B cell (primary cell): Measurements from ENCODE around the gene PRSS36. TPM values are rescaled to one million over a fixed set of nuclear protein-coding genes. Genes with fewer than 3 reads are reported as not detected.

Experiments
- ATAC-seq: fragments of 200-7000 bp; cut with Tn5 transposase; one replicate; pipeline ENCODE4 v1.10.0; 2021; ENCODE audit warnings: low read depth, mild to moderate bottlenecking, moderate number of reproducible peaks, moderate library complexity
- CTCF ChIA-PET: fragments of 350-600 bp; sonication (Branson Sonifier 250); formaldehyde crosslinking; loops from one replicate; lab custom pipeline; 2021; ENCODE audit warnings: antibody characterized with exemption, inconsistent platforms; lab: Charles Lee
- POLR2A ChIA-PET: fragments of 350-600 bp; sonication (Branson Sonifier 250); formaldehyde crosslinking; loops from one replicate; lab custom pipeline; 2021; ENCODE audit warnings: antibody characterized with exemption; lab: Charles Lee
- DNase-seq: peaks from one replicate; pipeline ENCODE4 v3.0.0; 2013
- H2AFZ ChIP-seq: 2 replicates; pipeline ENCODE4 v1.6.1; 2012; ENCODE audit warnings: mild to moderate bottlenecking, low read depth, low read length; ENCODE audit not compliant: insufficient read depth, poor library complexity, severe bottlenecking
- H3K27ac ChIP-seq, 2 donors: 1 replicate in 1 of 2; 2 replicates in 1 of 2; pipeline ENCODE4 v1.5.1; 2012 to 2013; ENCODE audit warnings: low read length in 2 of 2, mild to moderate bottlenecking in 2 of 2, moderate library complexity in 1 of 2
- H3K27me3 ChIP-seq, 4 experiments: fragments of 200-600 bp in 1 of 4; sonication (generic) in 1 of 4; replicated peaks in 1 of 4; 1 replicate in 2 of 4; 2 replicates in 2 of 4; pipeline versions ENCODE4 v1.6.1 to v1.7.0; 2013 to 2016; ENCODE audit warnings: low read length in 3 of 4, mild to moderate bottlenecking in 2 of 4, mixed read lengths in 1 of 4, moderate library complexity in 1 of 4; ENCODE audit not compliant: insufficient read depth in 4 of 4, control insufficient read depth in 3 of 4; ENCODE audit errors: control extremely low read depth in 1 of 4
- H3K36me3 ChIP-seq, 2 experiments: replicated peaks in 1 of 2; 1 replicate in 1 of 2; 2 replicates in 1 of 2; pipeline versions ENCODE4 v1.6.1 to v1.7.1; 2013; ENCODE audit warnings: low read length in 1 of 2; ENCODE audit not compliant: insufficient read depth in 2 of 2, control insufficient read depth in 1 of 2; ENCODE audit errors: control extremely low read depth in 1 of 2, extremely low read depth in 1 of 2
- H3K4me1 ChIP-seq, 2 donors: fragments of 200-600 bp in 1 of 2; sonication (generic) in 1 of 2; 1 replicate in 1 of 2; 2 replicates in 1 of 2; pipeline versions ENCODE4 v1.5.1 to v1.6.1; 2013 to 2017; ENCODE audit warnings: low read length in 2 of 2; ENCODE audit not compliant: control insufficient read depth in 2 of 2, insufficient read depth in 2 of 2
- H3K4me2 ChIP-seq: replicated peaks from 2 replicates; pipeline ENCODE3; 2012; ENCODE audit warnings: mild to moderate bottlenecking, low read depth, low read length; ENCODE audit not compliant: poor library complexity, severe bottlenecking
- H3K4me3 ChIP-seq, 5 experiments: fragments of 200-600 bp in 1 of 5; sonication (generic) in 1 of 5; 1 replicate in 3 of 5; 2 replicates in 2 of 5; pipeline versions ENCODE4 v1.5.1 to v1.7.0; 2011 to 2016; ENCODE audit warnings: low read length in 4 of 5, mild to moderate bottlenecking in 4 of 5, low read depth in 2 of 5, control low read depth in 1 of 5, moderate library complexity in 1 of 5; ENCODE audit not compliant: insufficient read depth in 1 of 5; ENCODE audit errors: control extremely low read depth in 1 of 5, extremely low read depth in 1 of 5
- H3K79me2 ChIP-seq: fragments of 200-600 bp; sonication (generic); one replicate; pipeline ENCODE4 v1.6.0; 2016; ENCODE audit warnings: low read length; ENCODE audit not compliant: control insufficient read depth, insufficient read depth
- H3K9ac ChIP-seq: fragments of 200-600 bp; sonication (generic); 2 replicates; pipeline ENCODE4 v1.6.1; 2017; ENCODE audit warnings: mild to moderate bottlenecking, low read length, moderate library complexity
- H3K9me3 ChIP-seq, 3 donors: one replicate each; pipeline versions ENCODE4 v1.6.1 to v1.7.1; 2013; ENCODE audit warnings: low read length in 2 of 3; ENCODE audit not compliant: control insufficient read depth in 2 of 3, insufficient read depth in 1 of 3; ENCODE audit errors: control extremely low read depth in 1 of 3
- H4K20me1 ChIP-seq: 2 replicates; pipeline ENCODE4 v1.6.0; 2012; ENCODE audit warnings: mild to moderate bottlenecking, low read length; ENCODE audit not compliant: insufficient read depth, control insufficient read depth, poor library complexity, severe bottlenecking
- H3K27ac Mint-ChIP-seq: one replicate; pipeline ENCODE4 v1.8.0; 2021; ENCODE audit warnings: mixed read lengths
- H3K27me3 Mint-ChIP-seq: one replicate; pipeline ENCODE4 v1.8.0; 2021; ENCODE audit warnings: mixed read lengths
- H3K4me1 Mint-ChIP-seq: one replicate; pipeline ENCODE4 v1.8.0; 2021; ENCODE audit warnings: mixed read lengths
- H3K4me3 Mint-ChIP-seq: one replicate; pipeline ENCODE4 v1.8.0; 2021; ENCODE audit warnings: mixed read lengths
- H3K9me3 Mint-ChIP-seq: one replicate; pipeline ENCODE4 v1.8.0; 2022; ENCODE audit warnings: mixed read lengths; ENCODE audit not compliant: insufficient read depth
- CTCF ChIP-seq: fragments of 200-600 bp; IDR thresholded peaks from one replicate; pipeline ENCODE4 v1.8.0; 2022; ENCODE audit warnings: antibody characterized with exemption, mild to moderate bottlenecking
- EZH2 ChIP-seq: IDR thresholded peaks from 2 replicates; pipeline ENCODE4 v1.6.1; 2012; ENCODE audit warnings: borderline replicate concordance, low read depth, mild to moderate bottlenecking, moderate library complexity, low read length; ENCODE audit not compliant: insufficient read depth, poor library complexity, severe bottlenecking
- WGBS: methylation state at CpG from one replicate; pipeline ENCODE4 v1.1.5; 2013; ENCODE audit warnings: missing lambda C conversion rate; ENCODE audit not compliant: insufficient coverage; 5-methylcytosine and 5-hydroxymethylcytosine counted together
- intact Hi-C: fragments of 100-400 bp; cut with micrococcal nuclease; formaldehyde crosslinking; loops from one replicate; pipeline ENCODE4 v1.10.0; 2022
- polyA plus RNA-seq: library from polyadenylated mRNA; depleted of rRNA; stranded (reverse); fragments of >200 nt; gene quantifications from 2 replicates; pipeline ENCODE4 v1.2.3, GENCODE V29; 2012
- total RNA-seq, 2 donors: library from RNA; stranded (reverse); fragments of 120-200 nt in 1 of 2; gene quantifications; 1 replicate in 1 of 2; 2 replicates in 1 of 2; pipeline versions ENCODE4 v1.2.3 to v1.2.4, GENCODE V29; 2013 to 2022

PRSS36 gene
- total and polyA plus RNA-seq, 2 donors (not counting 1 experiment from before 2014, with no cell fraction given), result 1.0 to 1.6 TPM

DNA sequence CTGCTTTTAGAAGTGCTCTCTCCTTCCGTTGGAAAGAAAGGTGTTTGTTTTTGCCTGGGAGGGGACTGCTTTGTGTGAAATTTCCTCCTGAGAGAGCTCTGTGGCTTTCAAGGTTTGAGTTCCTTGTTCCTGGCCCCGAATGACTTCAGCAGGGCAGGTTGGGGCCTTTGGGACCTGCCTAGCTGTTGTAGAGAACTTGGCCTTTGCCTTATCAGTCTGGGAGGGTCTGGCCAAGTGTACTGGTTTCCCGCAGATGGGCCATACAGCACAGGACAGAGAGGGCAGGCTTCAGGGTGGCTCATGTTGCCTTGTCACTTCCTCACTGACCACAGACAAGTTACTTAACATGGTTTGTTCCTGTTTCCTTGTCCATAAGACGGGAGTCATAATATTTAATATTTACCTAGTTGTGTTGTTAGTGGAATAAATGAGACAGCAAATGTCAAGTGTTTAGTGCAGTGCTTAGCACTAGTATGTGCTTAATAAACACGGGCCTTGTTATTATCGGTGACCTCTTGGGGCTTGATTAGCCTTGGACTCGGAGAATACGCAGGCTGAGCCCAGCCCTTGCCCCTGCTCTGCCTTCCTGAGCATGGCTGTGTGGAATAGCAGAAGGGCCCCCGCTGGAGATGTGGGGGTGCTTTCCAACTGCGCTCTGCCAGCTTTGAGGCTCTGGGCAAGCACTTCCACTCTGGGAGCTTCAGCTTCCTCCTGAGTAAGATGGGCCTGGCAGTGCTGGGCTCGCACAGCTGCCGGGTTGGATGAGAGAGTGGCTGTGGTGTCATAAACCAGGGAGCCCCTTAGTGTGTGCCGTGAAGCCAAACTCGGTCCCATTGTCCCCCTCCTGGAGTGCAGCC lies 20.9 kb downstream of the PRSS36 start:
- Mint-ChIP-seq H3K4me1 (no peaks in the 10 kb centered on the region), H3K9me3 (no peaks in the 10 kb centered on the region), H3K4me3 (no peak overlapping the region), H3K27me3 (no peaks in the 10 kb centered on the region), H3K27ac (no peak overlapping the region)
- 56% methylated on average over 13 of the region's 14 CpGs for WGBS
- no peaks in the 10 kb centered on the region for H3K27me3 ChIP-seq
- ChIA-PET CTCF (interaction anchor here (2.0 kb wide), 1 partner anchor 254 kb away, joined by 4 read pairs; no protein-coding TSS in a partner anchor), POLR2A (interaction anchor here (0.6 kb wide), 1 partner anchor 11 kb away, joined by 3 read pairs; the partner anchor contains the start of gene KAT8)
- no peak overlapping the region for H2AFZ ChIP-seq
- peaks cover 0 to 63% of the 10 kb centered on the region in 2 experiments for H3K36me3 ChIP-seq
- H3K4me2 ChIP-seq, result no peak overlapping the region
- DNase-seq, result no peak
- H3K9ac ChIP-seq, result no peak overlapping the region
- no peak overlapping the region for H3K27ac ChIP-seq
- intact Hi-C loops, result no loop called here
- TF ChIP-seq EZH2 (no peak), CTCF (no peak)
- no peaks in the 10 kb centered on the region for H3K4me1 ChIP-seq
- H3K4me3 ChIP-seq, result no peak overlapping the region
- no peaks in the 10 kb centered on the region for H3K9me3 ChIP-seq
- H4K20me1 ChIP-seq, result no peaks in the 10 kb centered on the region
- peaks cover 15% of the 10 kb centered on the region for H3K79me2 ChIP-seq
- no peak for ATAC-seq

DNA sequence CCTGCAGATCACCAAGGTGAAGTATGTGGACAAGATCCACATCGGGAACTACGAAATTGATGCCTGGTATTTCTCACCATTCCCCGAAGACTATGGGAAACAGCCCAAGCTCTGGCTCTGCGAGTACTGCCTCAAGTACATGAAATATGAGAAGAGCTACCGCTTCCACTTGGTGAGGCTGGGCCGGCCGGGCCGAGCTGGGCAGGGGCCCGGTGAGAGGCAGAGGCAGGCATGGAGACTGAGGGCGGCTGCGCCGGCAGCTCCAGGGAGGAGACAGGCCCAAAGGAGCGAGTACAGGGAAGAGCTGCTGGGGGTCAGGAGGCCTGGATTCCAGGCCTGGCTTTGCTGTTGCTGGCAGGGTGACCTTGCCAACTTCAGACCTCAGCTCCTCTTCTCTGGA lies 22.7 kb downstream of the PRSS36 start:
- no peak overlapping the region for H2AFZ ChIP-seq
- peaks cover 0 to 66% of the 10 kb centered on the region in 2 experiments for H3K36me3 ChIP-seq
- H4K20me1 ChIP-seq, result no peaks in the 10 kb centered on the region
- no peak for TF ChIP-seq EZH2
- no peak for TF ChIP-seq CTCF
- 98% methylated on average over 13 of the region's 13 CpGs for WGBS
- H3K79me2 ChIP-seq, result peaks cover 15% of the 10 kb centered on the region
- ATAC-seq, result no peak
- no peak overlapping the region for H3K4me2 ChIP-seq
- H3K4me1 Mint-ChIP-seq, result no peaks in the 10 kb centered on the region
- no peaks in the 10 kb centered on the region for H3K9me3 Mint-ChIP-seq
- H3K27ac ChIP-seq, result no peak overlapping the region
- no peak for DNase-seq
- H3K27me3 Mint-ChIP-seq, result no peaks in the 10 kb centered on the region
- POLR2A ChIA-PET, result interaction anchor here (0.8 kb wide), 1 partner anchor 9 kb away, joined by 3 read pairs; no protein-coding TSS in a partner anchor
- intact Hi-C loops, result no loop called here
- H3K27ac Mint-ChIP-seq, result no peak overlapping the region
- no peak overlapping the region for H3K4me3 Mint-ChIP-seq
- no peaks in the 10 kb centered on the region for H3K27me3 ChIP-seq
- H3K4me3 ChIP-seq, result no peak overlapping the region
- H3K9me3 ChIP-seq, result no peaks in the 10 kb centered on the region
- CTCF ChIA-PET, result interaction anchor here (1.0 kb wide), 2 partner anchors 10 to 15 kb away, joined by 3 read pairs; partner anchors contain the start of gene KAT8
- H3K4me1 ChIP-seq, result no peaks in the 10 kb centered on the region
- no peak overlapping the region for H3K9ac ChIP-seq
